ENCODE results near the gene BCAR1. TPM values are rescaled to one million over a fixed set of nuclear protein-coding genes. Genes with fewer than 3 reads are reported as not detected.

Gene BCAR1
- total RNA-seq, 4 donors from 2014 or later, result 26.5 to 39.2 (median 30.9) TPM

DNA sequence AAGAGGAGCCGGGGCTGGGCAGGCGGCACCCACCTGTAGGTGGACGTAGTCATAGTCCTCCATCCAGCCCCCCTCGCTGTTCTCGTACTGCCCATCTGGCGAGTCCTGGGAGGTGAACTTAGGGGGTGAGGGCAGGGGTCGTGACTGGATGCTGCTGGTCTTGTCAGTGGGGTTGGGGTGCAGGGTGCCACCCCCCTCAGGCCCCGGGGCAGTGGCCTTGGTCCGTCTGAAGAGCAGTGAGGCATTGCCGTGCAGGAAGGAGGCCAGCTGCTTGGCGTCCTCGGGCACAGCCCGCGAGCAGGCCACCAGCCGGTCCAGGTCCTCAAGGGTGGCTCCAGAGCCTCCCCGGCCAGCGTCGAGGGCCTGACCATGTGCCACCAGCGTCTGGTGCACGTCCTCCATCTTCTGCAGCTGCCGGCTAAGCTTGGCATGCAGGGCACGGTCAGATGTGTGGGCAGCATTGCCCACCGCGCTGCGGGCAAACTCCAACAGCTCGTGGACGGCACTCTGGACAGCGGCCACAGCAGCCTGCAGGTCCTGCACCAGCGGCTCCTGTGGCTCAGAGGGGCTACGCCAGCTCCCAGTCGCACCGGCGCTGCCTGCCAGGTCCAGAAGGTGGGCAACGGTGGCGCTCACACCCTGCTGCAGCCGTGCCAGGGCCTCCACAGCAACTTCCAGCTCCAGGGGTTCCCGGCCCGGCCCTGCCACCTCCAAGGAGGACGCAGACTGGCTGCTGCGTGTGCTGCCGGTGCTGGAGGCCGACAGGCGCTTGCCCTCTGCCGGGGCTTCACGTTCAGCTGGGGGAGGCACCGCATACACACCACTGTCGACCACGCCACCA is 16.3 kb downstream of the BCAR1 start:
- 83% methylated on average over 20 of the region's 48 CpGs for WGBS
- Histone ChIP-seq H3K27ac (no peak overlapping the region), H3K4me3 (no peak overlapping the region), H3K27me3 (no peaks in the 10 kb centered on the region), H3K36me3 (peaks cover 38% of the 10 kb centered on the region), H3K9me3 (no peaks in the 10 kb centered on the region), H3K4me1 (peaks cover 34% of the 10 kb centered on the region)
- DNase-seq (ENCODE audit: low spot score in 2 of 2), result peak in 1 of 2 donors; percentile 67
- TF ChIP-seq EP300 (IDR thresholded peaks at IDR 0.05) (no peak), POLR2AphosphoS5 (IDR thresholded peaks at IDR 0.05) (no peak), POLR2A (IDR thresholded peaks at IDR 0.05) (no peak)
- TF ChIP-seq, protein P1, sequence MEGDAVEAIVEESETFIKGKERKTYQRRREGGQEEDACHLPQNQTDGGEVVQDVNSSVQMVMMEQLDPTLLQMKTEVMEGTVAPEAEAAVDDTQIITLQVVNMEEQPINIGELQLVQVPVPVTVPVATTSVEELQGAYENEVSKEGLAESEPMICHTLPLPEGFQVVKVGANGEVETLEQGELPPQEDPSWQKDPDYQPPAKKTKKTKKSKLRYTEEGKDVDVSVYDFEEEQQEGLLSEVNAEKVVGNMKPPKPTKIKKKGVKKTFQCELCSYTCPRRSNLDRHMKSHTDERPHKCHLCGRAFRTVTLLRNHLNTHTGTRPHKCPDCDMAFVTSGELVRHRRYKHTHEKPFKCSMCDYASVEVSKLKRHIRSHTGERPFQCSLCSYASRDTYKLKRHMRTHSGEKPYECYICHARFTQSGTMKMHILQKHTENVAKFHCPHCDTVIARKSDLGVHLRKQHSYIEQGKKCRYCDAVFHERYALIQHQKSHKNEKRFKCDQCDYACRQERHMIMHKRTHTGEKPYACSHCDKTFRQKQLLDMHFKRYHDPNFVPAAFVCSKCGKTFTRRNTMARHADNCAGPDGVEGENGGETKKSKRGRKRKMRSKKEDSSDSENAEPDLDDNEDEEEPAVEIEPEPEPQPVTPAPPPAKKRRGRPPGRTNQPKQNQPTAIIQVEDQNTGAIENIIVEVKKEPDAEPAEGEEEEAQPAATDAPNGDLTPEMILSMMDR (IDR thresholded peaks at IDR 0.05), result no peak

DNA sequence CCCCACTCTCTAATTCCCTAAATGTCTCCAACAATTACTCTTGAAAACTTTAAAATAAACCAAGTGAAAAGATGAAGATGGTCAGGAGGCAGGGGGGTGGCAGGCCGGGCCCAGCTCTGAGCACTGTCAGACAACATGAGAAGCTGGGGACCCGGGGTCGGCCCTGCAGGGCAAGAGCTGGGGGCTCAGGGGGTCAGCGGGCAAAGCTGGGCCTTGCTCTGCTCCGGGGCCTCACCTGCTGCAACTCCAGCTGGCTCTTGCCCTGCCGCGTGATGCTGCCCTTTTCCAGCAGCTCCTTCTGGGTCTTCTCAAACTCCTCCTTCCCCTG is 17.8 kb downstream of the BCAR1 start:
- WGBS, result 56% methylated on average over 4 of the region's 7 CpGs
- no peak for DNase-seq (ENCODE audit: low spot score in 2 of 2)
- Histone ChIP-seq H3K36me3 (peaks cover 52% of the 10 kb centered on the region), H3K4me1 (peaks cover 19% of the 10 kb centered on the region), H3K4me3 (no peak overlapping the region), H3K27me3 (no peaks in the 10 kb centered on the region), H3K9me3 (no peaks in the 10 kb centered on the region), H3K27ac (no peak overlapping the region)
- no peak for TF ChIP-seq POLR2A (IDR thresholded peaks at IDR 0.05)
- TF ChIP-seq POLR2AphosphoS5 (IDR thresholded peaks at IDR 0.05), result no peak
- TF ChIP-seq, protein P1 (IDR thresholded peaks at IDR 0.05), result no peak
- TF ChIP-seq EP300 (IDR thresholded peaks at IDR 0.05), result no peak

DNA sequence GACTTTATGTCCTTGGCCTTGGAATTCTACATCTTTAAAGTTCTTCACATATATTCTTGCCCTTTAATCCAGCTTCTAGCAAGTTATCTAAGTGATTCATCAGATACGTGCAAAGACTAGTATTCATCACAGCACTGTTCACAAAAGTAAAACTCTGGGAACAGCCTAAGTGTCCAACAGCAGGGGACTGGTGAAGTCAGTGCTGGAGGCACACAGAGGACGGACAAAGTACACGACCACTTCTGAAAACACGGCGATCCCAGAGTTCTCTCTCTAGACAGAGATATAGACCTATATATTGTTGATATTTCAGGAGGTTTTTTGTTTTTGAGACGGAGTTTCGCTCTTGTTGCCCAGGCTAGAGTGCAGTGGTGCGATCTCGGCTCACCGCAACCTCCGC is 19.9 kb downstream of the BCAR1 start:
- DNase-seq (ENCODE audit: low spot score in 2 of 2), result no peak
- H3K27me3 ChIP-seq, result no peaks in the 10 kb centered on the region
- H3K9me3 ChIP-seq, result no peaks in the 10 kb centered on the region
- 83% methylated on average over 11 of the region's 11 CpGs for WGBS
- H3K27ac ChIP-seq, result no peak overlapping the region
- TF ChIP-seq EP300 (IDR thresholded peaks at IDR 0.05), result no peak
- peaks cover 56% of the 10 kb centered on the region for H3K36me3 ChIP-seq
- H3K4me1 ChIP-seq, result peaks cover 11% of the 10 kb centered on the region
- H3K4me3 ChIP-seq, result no peak overlapping the region

- no peak for DNase-seq (ENCODE audit: low spot score in 2 of 2)
- H3K4me1 ChIP-seq, result peaks cover 11% of the 10 kb centered on the region
- no peaks in the 10 kb centered on the region for H3K27me3 ChIP-seq
- no peak overlapping the region for H3K4me3 ChIP-seq
- no peak for TF ChIP-seq EP300 (IDR thresholded peaks at IDR 0.05)
- no peak for TF ChIP-seq POLR2AphosphoS5 (IDR thresholded peaks at IDR 0.05)
- TF ChIP-seq, protein P1 (IDR thresholded peaks at IDR 0.05), result no peak
- no peak for TF ChIP-seq POLR2A (IDR thresholded peaks at IDR 0.05)
- peaks cover 50% of the 10 kb centered on the region for H3K36me3 ChIP-seq
- H3K27ac ChIP-seq, result no peak overlapping the region
- H3K9me3 ChIP-seq, result no peaks in the 10 kb centered on the region
- 89% methylated on average over 9 of the region's 9 CpGs for WGBS
Observed at GRCh38 chr16:75230471-75231110, 20.8 kb downstream of the BCAR1 start.

DNA sequence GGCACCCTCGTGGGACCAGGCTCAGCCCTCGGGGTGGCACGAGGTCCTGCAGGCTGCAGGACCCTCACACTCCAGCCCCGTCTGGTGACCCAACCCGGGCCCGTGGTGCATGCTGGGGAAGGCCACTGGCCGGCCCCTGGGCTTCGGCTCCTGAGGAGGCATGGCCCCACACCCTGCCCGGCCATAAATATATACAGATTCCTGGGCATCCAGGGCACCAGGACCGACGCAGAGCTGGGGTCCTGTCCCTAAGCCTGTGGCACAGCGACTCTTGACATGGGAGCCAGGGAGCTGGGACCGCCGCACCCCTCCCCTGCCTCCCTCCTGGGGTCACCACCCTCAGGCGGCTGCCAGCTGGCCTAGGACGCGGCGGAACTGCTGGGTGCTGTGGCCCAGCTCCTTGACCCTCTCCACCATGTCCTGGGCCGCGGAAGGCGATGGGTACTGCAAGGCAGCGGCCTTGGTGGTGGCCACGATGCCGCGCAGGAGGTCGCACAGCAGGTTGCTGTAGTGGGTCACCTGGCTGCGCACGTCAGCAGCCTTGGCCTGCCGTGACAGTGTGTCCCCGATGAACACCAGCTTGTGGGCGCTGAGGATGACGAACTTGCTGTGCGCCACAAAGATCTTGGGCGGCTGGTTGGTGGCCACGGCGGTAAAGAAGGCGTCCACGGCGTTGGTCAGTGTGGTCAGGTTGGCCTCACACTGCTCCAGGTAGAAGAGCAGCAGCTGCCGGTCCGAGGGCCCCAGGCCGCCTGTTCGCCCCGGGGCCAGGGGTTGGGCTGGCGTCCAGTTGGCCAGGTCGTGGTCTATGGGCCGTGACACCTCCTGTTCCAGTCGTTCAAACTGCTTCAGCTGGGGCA is 22.0 kb downstream of the BCAR1 start:
- H3K27ac ChIP-seq, result no peak overlapping the region
- DNase-seq (ENCODE audit: low spot score in 2 of 2), result peak in 1 of 2 donors; percentile 64
- 91% methylated on average over 32 of the region's 48 CpGs for WGBS
- H3K27me3 ChIP-seq, result peaks cover 5% of the 10 kb centered on the region
- H3K4me3 ChIP-seq, result no peak overlapping the region
- no peaks in the 10 kb centered on the region for H3K9me3 ChIP-seq
- peaks cover 11% of the 10 kb centered on the region for H3K4me1 ChIP-seq
- peaks cover 41% of the 10 kb centered on the region for H3K36me3 ChIP-seq
- TF ChIP-seq POLR2A (IDR thresholded peaks at IDR 0.05), result no peak
- no peak for TF ChIP-seq EP300 (IDR thresholded peaks at IDR 0.05)
- TF ChIP-seq, protein P1 (IDR thresholded peaks at IDR 0.05), result no peak
- TF ChIP-seq POLR2AphosphoS5 (IDR thresholded peaks at IDR 0.05), result no peak

All from suprapubic skin (tissue), 4 donors.